ENCODE data around the gene SLC44A5. TPM values are rescaled to one million over a fixed set of nuclear protein-coding genes. Genes with fewer than 3 reads are reported as not detected.

The SLC44A5 gene
- total and polyA plus RNA-seq, 2 experiments from 2014 or later, result 3.3 to 11.7 TPM

GRCh38 chr1:75202751-75203150 lies 408.2 kb downstream of the SLC44A5 start (continued):
- TF ChIP-seq CREB1 (CRISPR knock-in tag; IDR thresholded peaks at IDR 0.05; ENCODE audit: low read depth) (no peak), REST (IDR thresholded peaks at IDR 0.05; ENCODE audit: unreplicated experiment) (no peak), ZNF331 (CRISPR knock-in tag; IDR thresholded peaks at IDR 0.05; ENCODE audit: low read depth) (no peak), ZNF114 (CRISPR knock-in tag; IDR thresholded peaks at IDR 0.05) (no peak), EZH2 (IDR thresholded peaks at IDR 0.05; ENCODE audit: low read depth, unreplicated experiment) (no peak)

- Mint-ChIP-seq H3K27ac (no peak overlapping the region), H3K27me3 (ENCODE audit: insufficient read depth, low read depth, poor library complexity) (peaks cover 1% of the 10 kb centered on the region), H3K36me3 (ENCODE audit: low read depth) (no peaks in the 10 kb centered on the region), H3K4me1 (peaks cover 3% of the 10 kb centered on the region; the same call in 2 of the 3 replicates), H3K4me3 (no peak overlapping the region), H3K9me3 (no peaks in the 10 kb centered on the region)
- no peak for ATAC-seq
- no peak overlapping the region for H3K27ac ChIP-seq (ENCODE audit: low read depth)
- no peaks in the 10 kb centered on the region for H3K9me2 ChIP-seq (ENCODE audit: insufficient read depth)
- no peak overlapping the region for H3K4me2 ChIP-seq
- H2AFZ ChIP-seq, result no peak overlapping the region
- no peaks in the 10 kb centered on the region for H3K79me2 ChIP-seq (replicated peaks; ENCODE audit: insufficient read depth)
- no peak for DNase-seq (ENCODE audit: low spot score)
- H4K20me1 ChIP-seq (replicated peaks; ENCODE audit: insufficient read depth), result no peaks in the 10 kb centered on the region
- no peak overlapping the region for H3K4me3 ChIP-seq
- H3F3A ChIP-seq (replicated peaks; ENCODE audit: low read depth), result no peaks in the 10 kb centered on the region
- peaks cover 5% of the 10 kb centered on the region; the same call in 1 of the 2 replicates for H3K4me1 ChIP-seq (ENCODE audit: insufficient read depth)
- no peaks in the 10 kb centered on the region for H3K36me3 ChIP-seq (ENCODE audit: insufficient read depth)
- no peaks in the 10 kb centered on the region for H3K27me3 ChIP-seq (ENCODE audit: insufficient read depth)
- TF ChIP-seq STAT1 (IDR thresholded peaks at IDR 0.05; ENCODE audit: unreplicated experiment), result no peak
- no peak for TF ChIP-seq ZNF114 (CRISPR knock-in tag; IDR thresholded peaks at IDR 0.05)
- no peak for TF ChIP-seq ZNF462 (CRISPR knock-in tag; IDR thresholded peaks at IDR 0.05)
- TF ChIP-seq NANOG (IDR thresholded peaks at IDR 0.05; ENCODE audit: borderline replicate concordance), result no peak
- TF ChIP-seq POLR2AphosphoS5 (IDR thresholded peaks at IDR 0.05; ENCODE audit: low read depth), result no peak
- no peak for TF ChIP-seq REST (IDR thresholded peaks at IDR 0.05; ENCODE audit: unreplicated experiment)
- TF ChIP-seq ETS1 (IDR thresholded peaks at IDR 0.05), result no peak
- TF ChIP-seq JUNB (IDR thresholded peaks at IDR 0.05; ENCODE audit: unreplicated experiment), result no peak
- no peak for TF ChIP-seq EZH2 (IDR thresholded peaks at IDR 0.05; ENCODE audit: low read depth, unreplicated experiment)
These were observed 412.2 kb downstream of the SLC44A5 start for GRCh38 chr1:75198761-75199160.
